Common myeloid progenitor, CD34-positive (primary cell): ENCODE data around the gene GCK.

ENCODE experiments used
- CTCF ChIA-PET: fragments of 350-600 bp; sonication (Branson Sonifier 250); formaldehyde crosslinking; loops from one replicate; lab custom pipeline; 2021; ENCODE audit warnings: antibody characterized with exemption; lab: Charles Lee
- POLR2A ChIA-PET: fragments of 350-600 bp; sonication (Branson Sonifier 250); formaldehyde crosslinking; loops from one replicate; lab custom pipeline; 2021; ENCODE audit warnings: antibody characterized with exemption; lab: Charles Lee
- DNase-seq, 3 donors: peaks; one replicate each; pipeline versions ENCODE4 v3.0.0 to v3.0.0-alpha.2; 2013
- H3K27ac ChIP-seq, 2 experiments: 1 replicate in 1 of 2; 2 replicates in 1 of 2; pipeline ENCODE4 v1.7.0; 2013; ENCODE audit warnings: inconsistent platforms in 2 of 2, low read length in 2 of 2, mild to moderate bottlenecking in 2 of 2, low read depth in 1 of 2, moderate library complexity in 1 of 2; ENCODE audit not compliant: severe bottlenecking in 2 of 2, insufficient read depth in 1 of 2, poor library complexity in 1 of 2
- H3K27me3 ChIP-seq, 5 experiments: replicated peaks in 2 of 5; 1 replicate in 3 of 5; 2 replicates in 2 of 5; pipeline versions ENCODE4 v1.6.1 to v1.7.0; 2013; ENCODE audit warnings: low read length in 4 of 5, mild to moderate bottlenecking in 2 of 5, moderate library complexity in 2 of 5, inconsistent platforms in 1 of 5; ENCODE audit not compliant: insufficient read depth in 5 of 5, control insufficient read depth in 4 of 5
- H3K36me3 ChIP-seq, 4 experiments: 1 replicate in 2 of 4; 2 replicates in 2 of 4; pipeline versions ENCODE4 v1.6.1 to v1.7.0; 2013; ENCODE audit warnings: low read length in 3 of 4, control low read depth in 1 of 4, mild to moderate bottlenecking in 1 of 4; ENCODE audit not compliant: control insufficient read depth in 4 of 4, insufficient read depth in 4 of 4
- H3K4me1 ChIP-seq, 4 experiments: 1 replicate in 3 of 4; 2 replicates in 1 of 4; pipeline versions ENCODE4 v1.6.1 to v1.7.1; 2013; ENCODE audit warnings: low read length in 3 of 4, mild to moderate bottlenecking in 3 of 4, control low read depth in 1 of 4, inconsistent platforms in 1 of 4, moderate library complexity in 1 of 4; ENCODE audit not compliant: control insufficient read depth in 4 of 4, insufficient read depth in 4 of 4; ENCODE audit errors: control extremely low read depth in 1 of 4
- H3K4me3 ChIP-seq, 7 experiments: 1 replicate in 4 of 7; 2 replicates in 3 of 7; pipeline versions ENCODE4 v1.5.1 to v1.7.0; 2013; ENCODE audit warnings: mild to moderate bottlenecking in 7 of 7, low read length in 6 of 7, moderate library complexity in 6 of 7, inconsistent platforms in 2 of 7, low read depth in 2 of 7, control low read depth in 1 of 7; ENCODE audit not compliant: insufficient read depth in 4 of 7, control insufficient read depth in 1 of 7; ENCODE audit errors: extremely low read depth in 1 of 7
- H3K9me3 ChIP-seq, 5 experiments: 1 replicate in 4 of 5; 2 replicates in 1 of 5; pipeline versions ENCODE4 v1.6.1 to v1.7.1; 2013; ENCODE audit warnings: low read length in 4 of 5, mild to moderate bottlenecking in 2 of 5, inconsistent platforms in 1 of 5, low read depth in 1 of 5, moderate library complexity in 1 of 5; ENCODE audit not compliant: control insufficient read depth in 4 of 5, insufficient read depth in 2 of 5; ENCODE audit errors: control extremely low read depth in 1 of 5
- WGBS: methylation state at CpG from one replicate; pipeline ENCODE4 v1.1.5; 2013; ENCODE audit not compliant: insufficient coverage; 5-methylcytosine and 5-hydroxymethylcytosine counted together

The GCK gene

GRCh38 chr7:44162785-44163395 lies 26.3 kb downstream of the GCK start:
- CTCF ChIA-PET = interaction anchor here (0.9 to 1.1 kb wide), 2 partner anchors 9 to 21 kb away, joined by 3 read pairs; no protein-coding TSS in a partner anchor
- DNase-seq = no peak
- POLR2A ChIA-PET = interaction anchor here (0.6 to 0.9 kb wide), 2 partner anchors 19 to 91 kb away, joined by 3 to 4 read pairs; no protein-coding TSS in a partner anchor
- WGBS = no CpG with 5 or more reads among the region's 1 CpG
- Histone ChIP-seq H3K36me3 (no peaks in the 10 kb centered on the region), H3K4me1 (peaks cover 0 to 3% (median 0%) of the 10 kb centered on the region in 4 experiments), H3K9me3 (peaks cover 0 to 4% (median 3%) of the 10 kb centered on the region in 5 experiments), H3K4me3 (no peak overlapping the region), H3K27ac (no peak overlapping the region), H3K27me3 (peaks cover 0 to 2% (median 0%) of the 10 kb centered on the region in 5 experiments)

- 97% methylated on average over 3 of the region's 4 CpGs for WGBS
- Histone ChIP-seq H3K9me3 (peaks cover 0 to 4% (median 3%) of the 10 kb centered on the region in 5 experiments), H3K4me1 (no peaks in the 10 kb centered on the region), H3K27me3 (peaks cover 0 to 2% (median 0%) of the 10 kb centered on the region in 5 experiments), H3K4me3 (no peak overlapping the region), H3K36me3 (no peaks in the 10 kb centered on the region), H3K27ac (no peak overlapping the region)
- ChIA-PET POLR2A (interaction anchor here (0.9 kb wide), 1 partner anchor 19 kb away, joined by 3 read pairs; no protein-coding TSS in a partner anchor), CTCF (no interaction called here)
- DNase-seq = no peak
Observed at GRCh38 chr7:44162179-44162578, 27.1 kb downstream of the GCK start.

GRCh38 chr7:44161371-44161770 lies 27.9 kb downstream of the GCK start:
- POLR2A ChIA-PET = interaction anchor here (0.6 kb wide), 1 partner anchor 890 kb away, joined by 3 read pairs; no protein-coding TSS in a partner anchor

GRCh38 chr7:44159824-44160630 lies 29.2 kb downstream of the GCK start:
- Histone ChIP-seq H3K9me3 (peaks cover 0 to 4% (median 3%) of the 10 kb centered on the region in 5 experiments), H3K4me1 (no peaks in the 10 kb centered on the region), H3K4me3 (no peak overlapping the region), H3K36me3 (no peaks in the 10 kb centered on the region), H3K27ac (no peak overlapping the region), H3K27me3 (peaks cover 0 to 4% (median 0%) of the 10 kb centered on the region in 5 experiments)
- 90% methylated on average over 5 of the region's 5 CpGs for whole genome bisulfite sequencing
- DNase-seq = no peak
- ChIA-PET POLR2A (no interaction called here), CTCF (no interaction called here)

More at GRCh38 chr7:44161371-44161770, 27.9 kb downstream of the GCK start:
- Histone ChIP-seq H3K36me3 (no peaks in the 10 kb centered on the region), H3K27ac (no peak overlapping the region), H3K27me3 (peaks cover 0 to 2% (median 0%) of the 10 kb centered on the region in 5 experiments), H3K4me1 (no peaks in the 10 kb centered on the region), H3K9me3 (peaks cover 0 to 4% (median 3%) of the 10 kb centered on the region in 5 experiments), H3K4me3 (no peak overlapping the region)
- CTCF ChIA-PET = no interaction called here
- WGBS = 100% methylated on average over 2 of the region's 2 CpGs
- DNase-seq = no peak

- CTCF ChIA-PET = no interaction called here
- Histone ChIP-seq H3K36me3 (no peaks in the 10 kb centered on the region), H3K27me3 (peaks cover 0 to 4% (median 0%) of the 10 kb centered on the region in 5 experiments), H3K9me3 (peaks cover 0 to 3% (median 0%) of the 10 kb centered on the region in 5 experiments), H3K4me3 (no peak overlapping the region), H3K4me1 (no peaks in the 10 kb centered on the region), H3K27ac (no peak overlapping the region)
- DNase-seq = no peak
- WGBS = 99% methylated on average over 12 of the region's 12 CpGs
- POLR2A ChIA-PET = no interaction called here
Observed at GRCh38 chr7:44158873-44159631, 30.2 kb downstream of the GCK start.

GRCh38 chr7:44158096-44158872 lies 31.0 kb downstream of the GCK start:
- WGBS = 98% methylated on average over 8 of the region's 10 CpGs
- POLR2A ChIA-PET = no interaction called here

More at GRCh38 chr7:44158096-44158872, 31.0 kb downstream of the GCK start:
- peaks cover 0 to 3% (median 0%) of the 10 kb centered on the region in 5 experiments for H3K9me3 ChIP-seq
- CTCF ChIA-PET = interaction anchor here (0.7 kb wide), 1 partner anchor 9 kb away, joined by 3 read pairs; no protein-coding TSS in a partner anchor
- no peak overlapping the region for H3K27ac ChIP-seq
- H3K36me3 ChIP-seq = no peaks in the 10 kb centered on the region
- H3K27me3 ChIP-seq = peaks cover 0 to 4% (median 0%) of the 10 kb centered on the region in 5 experiments
- DNase-seq = no peak
- H3K4me3 ChIP-seq = no peak overlapping the region
- H3K4me1 ChIP-seq = no peaks in the 10 kb centered on the region
